ENCODE measurements around the gene NCK1.
"Not testable (repeated sequence)": the region's sequence is repeated elsewhere in the genome, so short reads cannot be mapped to it uniquely, and the experiment has no call there.

NCK1 gene

GRCh38 chr3:136954251-136954650 is 92.2 kb downstream of the NCK1 start:
- Histone ChIP-seq H3K36me3 (replicated peaks) (no peaks in the 10 kb centered on the region; the same call in 1 of the 2 replicates), H3K4me1 (no peaks in the 10 kb centered on the region), H3K4me3 (no peak overlapping the region), H3K9me3 (no peaks in the 10 kb centered on the region), H3K27me3 (ENCODE audit: low read depth) (no peaks in the 10 kb centered on the region)
- in situ Hi-C loops (cut with MboI; ENCODE audit: low sequenced_read_pairs), result no loop called here
- DNase-seq (ENCODE audit: low spot score in 2 of 2), result no peak

GRCh38 chr3:136954980-136955780 is 93.2 kb downstream of the NCK1 start:
- no peak overlapping the region for H3K4me3 ChIP-seq
- no peaks in the 10 kb centered on the region for H3K27me3 ChIP-seq (ENCODE audit: low read depth)
- H3K4me1 ChIP-seq, result no peaks in the 10 kb centered on the region
- no peaks in the 10 kb centered on the region for H3K9me3 ChIP-seq
- H3K36me3 ChIP-seq (replicated peaks), result no peaks in the 10 kb centered on the region; the same call in 1 of the 2 replicates
- no peak for DNase-seq (ENCODE audit: low spot score in 2 of 2)
- in situ Hi-C loops (cut with MboI; ENCODE audit: low sequenced_read_pairs), result no loop called here

- Histone ChIP-seq H3K36me3 (replicated peaks) (no peaks in the 10 kb centered on the region; the same call in 1 of the 2 replicates), H3K27me3 (ENCODE audit: low read depth) (no peaks in the 10 kb centered on the region), H3K4me1 (no peaks in the 10 kb centered on the region), H3K4me3 (no peak overlapping the region), H3K9me3 (no peaks in the 10 kb centered on the region)
- in situ Hi-C loops (cut with MboI; ENCODE audit: low sequenced_read_pairs), result no loop called here
- DNase-seq (ENCODE audit: low spot score in 2 of 2), result no peak
These were observed 93.8 kb downstream of the NCK1 start for GRCh38 chr3:136955813-136956212.

GRCh38 chr3:136956971-136957370 is 95.0 kb downstream of the NCK1 start:
- no peaks in the 10 kb centered on the region; the same call in 1 of the 2 replicates for H3K36me3 ChIP-seq (replicated peaks)
- H3K27me3 ChIP-seq (ENCODE audit: low read depth), result no peaks in the 10 kb centered on the region
- no peak overlapping the region for H3K4me3 ChIP-seq
- no peak for DNase-seq (ENCODE audit: low spot score in 2 of 2)
- H3K9me3 ChIP-seq, result no peaks in the 10 kb centered on the region
- no peaks in the 10 kb centered on the region for H3K4me1 ChIP-seq
- in situ Hi-C loops (cut with MboI; ENCODE audit: low sequenced_read_pairs), result no loop called here

GRCh38 chr3:136957751-136958288 is 95.8 kb downstream of the NCK1 start, which contains the start of gene IL20RB:
Gene IL20RB, plus strand, starts transcription at chr3:136957983. Its CDS starts 131 bp downstream, at chr3:136958114.
- H3K9me3 ChIP-seq, result no peaks in the 10 kb centered on the region
- no peaks in the 10 kb centered on the region for H3K4me1 ChIP-seq
- in situ Hi-C loops (cut with MboI; ENCODE audit: low sequenced_read_pairs), result no loop called here
- no peak within 1 kb of the TSS for H3K4me3 ChIP-seq
- no peaks in the 10 kb centered on the region for H3K27me3 ChIP-seq (ENCODE audit: low read depth)
- no peak for DNase-seq (ENCODE audit: low spot score in 2 of 2)
- H3K36me3 ChIP-seq (replicated peaks), result no peaks in the 10 kb centered on the region; the same call in 1 of the 2 replicates

DNA sequence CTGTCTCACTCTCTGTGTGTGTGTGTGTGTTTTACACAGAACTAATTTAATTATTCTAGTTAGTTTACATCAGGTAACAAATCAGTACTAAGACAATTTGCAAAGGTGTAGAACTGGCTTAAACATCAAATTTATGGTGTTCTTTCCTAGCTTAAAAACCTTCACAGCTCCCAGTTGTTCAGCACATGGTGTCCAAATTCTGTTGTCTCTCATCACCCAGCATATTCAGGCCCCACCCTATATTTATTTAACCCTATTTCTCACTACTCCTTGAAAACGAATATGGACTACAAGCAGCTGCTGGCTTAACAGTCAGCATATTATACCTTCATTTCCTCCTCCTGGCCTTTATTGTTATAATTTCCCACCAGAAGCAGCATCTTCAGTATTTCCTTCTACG is 96.9 kb downstream of the NCK1 start:
- no peaks in the 10 kb centered on the region for H3K27me3 ChIP-seq (ENCODE audit: low read depth)
- in situ Hi-C loops (cut with MboI; ENCODE audit: low sequenced_read_pairs), result no loop called here
- no peaks in the 10 kb centered on the region for H3K4me1 ChIP-seq
- no peak for DNase-seq (ENCODE audit: low spot score in 2 of 2)
- H3K36me3 ChIP-seq (replicated peaks), result no peaks in the 10 kb centered on the region; the same call in 1 of the 2 replicates
- H3K9me3 ChIP-seq, result no peaks in the 10 kb centered on the region
- H3K4me3 ChIP-seq, result no peak overlapping the region

DNA sequence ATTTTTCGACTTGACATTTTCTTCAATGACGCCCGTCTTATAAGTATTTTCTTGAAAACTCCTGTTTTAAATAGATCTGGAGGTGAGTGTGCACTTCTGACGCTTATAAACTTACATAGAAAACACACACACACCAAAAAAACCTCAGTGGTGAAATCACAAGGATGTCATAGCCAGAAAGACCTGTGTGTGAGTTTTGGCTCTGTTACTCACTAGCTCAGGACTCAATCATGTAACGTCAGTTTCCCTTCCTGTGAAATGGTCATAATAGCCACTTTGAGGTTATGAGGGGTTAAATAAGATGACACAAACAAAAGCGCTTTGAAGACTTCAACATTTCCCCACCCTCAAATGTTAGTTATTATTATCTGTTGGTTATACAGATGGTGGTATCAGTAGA is 97.6 kb downstream of the NCK1 start:
- Histone ChIP-seq H3K4me1 (no peaks in the 10 kb centered on the region), H3K9me3 (no peaks in the 10 kb centered on the region), H3K27me3 (ENCODE audit: low read depth) (no peaks in the 10 kb centered on the region), H3K36me3 (replicated peaks) (no peaks in the 10 kb centered on the region; the same call in 1 of the 2 replicates), H3K4me3 (no peak overlapping the region)
- no peak for DNase-seq (ENCODE audit: low spot score in 2 of 2)
- in situ Hi-C loops (cut with MboI; ENCODE audit: low sequenced_read_pairs), result no loop called here

- Histone ChIP-seq H3K4me3 (no peak overlapping the region), H3K36me3 (replicated peaks) (no peaks in the 10 kb centered on the region; the same call in 1 of the 2 replicates), H3K4me1 (no peaks in the 10 kb centered on the region), H3K27me3 (ENCODE audit: low read depth) (no peaks in the 10 kb centered on the region), H3K9me3 (no peaks in the 10 kb centered on the region)
- in situ Hi-C loops (cut with MboI; ENCODE audit: low sequenced_read_pairs), result no loop called here
- no peak for DNase-seq (ENCODE audit: low spot score in 2 of 2)
These were observed 99.1 kb downstream of the NCK1 start for GRCh38 chr3:136960838-136961836.

GRCh38 chr3:136962927-136963326 is 100.9 kb downstream of the NCK1 start:
- in situ Hi-C loops (cut with MboI; ENCODE audit: low sequenced_read_pairs), result no loop called here
- H3K27me3 ChIP-seq (ENCODE audit: low read depth), result no peaks in the 10 kb centered on the region
- no peak overlapping the region for H3K4me3 ChIP-seq
- no peak for DNase-seq (ENCODE audit: low spot score in 2 of 2)
- no peaks in the 10 kb centered on the region for H3K9me3 ChIP-seq
- no peaks in the 10 kb centered on the region; the same call in 1 of the 2 replicates for H3K36me3 ChIP-seq (replicated peaks)
- no peaks in the 10 kb centered on the region for H3K4me1 ChIP-seq

- H3K9me3 ChIP-seq; H3K4me3 ChIP-seq; H3K4me1 ChIP-seq; H3K36me3 ChIP-seq (replicated peaks); in situ Hi-C loops (cut with MboI; ENCODE audit: low sequenced_read_pairs); H3K27me3 ChIP-seq (ENCODE audit: low read depth); DNase-seq (ENCODE audit: low spot score in 2 of 2): not testable (repeated sequence)
These were observed 107.5 kb downstream of the NCK1 start for GRCh38 chr3:136969539-136969938.

DNA sequence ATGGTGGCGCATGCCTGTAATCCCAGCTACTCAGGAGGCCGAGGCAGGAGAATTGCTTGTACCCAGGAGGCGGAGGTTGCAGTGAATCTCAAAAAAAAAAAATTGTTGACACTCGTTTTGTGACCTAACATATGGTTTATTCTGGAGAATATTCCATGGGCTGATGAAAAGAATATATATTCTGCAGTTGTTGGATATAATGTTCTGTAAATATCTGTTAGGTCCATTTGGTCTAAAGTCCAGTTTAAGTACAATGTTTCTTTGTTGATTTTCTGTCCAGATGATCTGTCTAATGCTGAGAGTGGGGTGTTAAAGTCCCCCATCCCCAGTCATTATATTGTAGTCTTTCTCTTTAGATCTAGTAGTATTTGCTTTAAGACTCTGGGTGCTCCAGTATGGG is 111.3 kb downstream of the NCK1 start:
- peaks cover 4% of the 10 kb centered on the region; the same call in 1 of the 2 replicates for H3K9me3 ChIP-seq
- in situ Hi-C loops (cut with MboI; ENCODE audit: low sequenced_read_pairs), result no loop called here

DNA sequence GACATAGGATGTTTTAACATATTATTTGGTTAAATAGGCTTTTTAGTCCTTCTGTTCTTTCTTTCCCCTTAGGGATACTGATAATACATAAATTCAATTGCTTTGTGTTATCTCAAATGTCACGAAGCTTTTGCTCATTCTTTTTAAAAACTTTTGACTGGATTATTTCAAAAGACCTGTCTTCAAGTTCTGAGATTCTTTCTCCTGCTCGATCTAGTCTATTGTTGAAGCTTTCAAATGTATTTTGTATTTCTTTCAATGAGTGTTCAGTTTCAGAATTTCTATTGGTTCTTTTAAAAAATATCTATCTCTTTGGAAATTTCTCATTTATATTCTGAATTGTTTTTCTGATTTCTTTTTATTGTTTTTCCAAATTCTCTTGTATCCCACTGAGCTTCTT is 112.7 kb downstream of the NCK1 start:
- Histone ChIP-seq H3K4me1 (no peaks in the 10 kb centered on the region), H3K27me3 (ENCODE audit: low read depth) (no peaks in the 10 kb centered on the region), H3K4me3 (no peak overlapping the region), H3K9me3 (peaks cover 4% of the 10 kb centered on the region; the same call in 1 of the 2 replicates), H3K36me3 (replicated peaks) (no peaks in the 10 kb centered on the region)
- DNase-seq (ENCODE audit: low spot score in 2 of 2), result no peak
- in situ Hi-C loops (cut with MboI; ENCODE audit: low sequenced_read_pairs), result no loop called here

More for the DNA sequence above, 111.3 kb downstream of the NCK1 start:
- H3K4me3 ChIP-seq, result no peak overlapping the region
- no peaks in the 10 kb centered on the region for H3K36me3 ChIP-seq (replicated peaks)
- H3K4me1 ChIP-seq, result no peaks in the 10 kb centered on the region
- no peak for DNase-seq (ENCODE audit: low spot score in 2 of 2)
- no peaks in the 10 kb centered on the region for H3K27me3 ChIP-seq (ENCODE audit: low read depth)

- Histone ChIP-seq H3K4me3 (no peak overlapping the region), H3K4me1 (no peaks in the 10 kb centered on the region), H3K9me3 (peaks cover 4% of the 10 kb centered on the region; the same call in 1 of the 2 replicates), H3K27me3 (ENCODE audit: low read depth) (no peaks in the 10 kb centered on the region), H3K36me3 (replicated peaks) (no peaks in the 10 kb centered on the region)
- no peak for DNase-seq (ENCODE audit: low spot score in 2 of 2)
- in situ Hi-C loops (cut with MboI; ENCODE audit: low sequenced_read_pairs), result no loop called here
These were observed 117.2 kb downstream of the NCK1 start for GRCh38 chr3:136979204-136979603.

Measured in HAP-1 (cell line).